LNCAP (cell line): ENCODE results near the gene RBFOX2.

Source experiments
- TF ChIP-seq, protein P1 (sequence below): fragments of 450-650 bp; IDR thresholded peaks from 2 replicates; pipeline ENCODE4 v1.5.1; 2017; ENCODE audit warnings: mild to moderate bottlenecking

RBFOX2 gene

DNA sequence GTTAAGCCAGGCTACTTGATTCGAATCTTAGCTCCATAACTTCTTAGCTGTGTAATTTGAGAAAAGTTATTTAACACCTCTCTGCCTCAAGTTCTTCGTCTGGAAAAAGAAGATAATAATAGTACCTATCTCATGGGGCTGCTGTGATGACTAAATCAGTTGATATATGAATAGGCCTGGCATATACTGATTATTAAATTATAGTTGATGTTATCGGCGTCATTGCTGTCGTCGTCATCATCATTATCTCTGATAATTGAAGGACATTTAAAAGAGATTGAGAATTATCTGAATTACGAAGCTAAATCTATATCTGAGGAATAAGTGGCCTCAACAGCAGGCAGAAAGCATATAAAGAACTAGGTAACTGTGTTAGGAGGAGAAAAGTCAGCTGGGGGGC is 165.9 kb downstream of the RBFOX2 start:
- TF ChIP-seq, protein P1, sequence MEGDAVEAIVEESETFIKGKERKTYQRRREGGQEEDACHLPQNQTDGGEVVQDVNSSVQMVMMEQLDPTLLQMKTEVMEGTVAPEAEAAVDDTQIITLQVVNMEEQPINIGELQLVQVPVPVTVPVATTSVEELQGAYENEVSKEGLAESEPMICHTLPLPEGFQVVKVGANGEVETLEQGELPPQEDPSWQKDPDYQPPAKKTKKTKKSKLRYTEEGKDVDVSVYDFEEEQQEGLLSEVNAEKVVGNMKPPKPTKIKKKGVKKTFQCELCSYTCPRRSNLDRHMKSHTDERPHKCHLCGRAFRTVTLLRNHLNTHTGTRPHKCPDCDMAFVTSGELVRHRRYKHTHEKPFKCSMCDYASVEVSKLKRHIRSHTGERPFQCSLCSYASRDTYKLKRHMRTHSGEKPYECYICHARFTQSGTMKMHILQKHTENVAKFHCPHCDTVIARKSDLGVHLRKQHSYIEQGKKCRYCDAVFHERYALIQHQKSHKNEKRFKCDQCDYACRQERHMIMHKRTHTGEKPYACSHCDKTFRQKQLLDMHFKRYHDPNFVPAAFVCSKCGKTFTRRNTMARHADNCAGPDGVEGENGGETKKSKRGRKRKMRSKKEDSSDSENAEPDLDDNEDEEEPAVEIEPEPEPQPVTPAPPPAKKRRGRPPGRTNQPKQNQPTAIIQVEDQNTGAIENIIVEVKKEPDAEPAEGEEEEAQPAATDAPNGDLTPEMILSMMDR: no peak

DNA sequence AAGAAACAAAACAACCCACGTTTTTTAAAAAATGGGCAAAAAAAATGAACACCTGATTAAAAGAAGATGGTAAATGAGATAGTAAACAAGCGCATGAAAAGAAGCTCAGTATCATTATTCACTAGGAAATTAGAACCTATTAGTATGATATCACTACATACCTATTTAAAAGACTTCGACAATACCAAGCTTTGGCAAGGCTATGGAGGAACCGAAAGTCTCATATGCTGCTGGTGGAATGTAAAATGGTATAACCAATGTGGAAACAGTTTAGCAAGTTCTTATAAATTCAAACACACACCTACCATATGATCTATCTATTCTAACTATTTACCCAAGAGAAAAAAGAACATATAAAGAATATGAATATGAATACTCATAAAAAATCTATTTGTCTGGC is 167.2 kb downstream of the RBFOX2 start:
- TF ChIP-seq, protein P1: no peak

DNA sequence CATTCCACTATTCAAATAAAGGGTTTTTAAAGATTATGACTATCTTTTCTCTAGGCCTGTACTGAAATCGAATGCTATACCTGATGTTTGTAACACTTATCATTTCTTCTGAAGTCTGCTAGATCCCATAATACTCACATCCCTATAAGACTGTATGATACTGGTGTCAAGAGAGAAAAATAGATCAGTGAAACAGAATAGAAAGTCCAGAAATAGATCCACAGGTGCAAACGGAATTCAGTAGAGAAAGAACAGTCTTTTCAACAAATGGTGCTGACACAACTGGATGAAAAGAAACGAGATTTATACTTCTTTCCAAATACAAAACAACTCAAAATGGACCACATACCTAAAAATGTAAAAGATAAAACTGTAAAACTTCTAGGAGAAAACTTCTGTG is 167.8 kb downstream of the RBFOX2 start:
- TF ChIP-seq, protein P1: no peak

DNA sequence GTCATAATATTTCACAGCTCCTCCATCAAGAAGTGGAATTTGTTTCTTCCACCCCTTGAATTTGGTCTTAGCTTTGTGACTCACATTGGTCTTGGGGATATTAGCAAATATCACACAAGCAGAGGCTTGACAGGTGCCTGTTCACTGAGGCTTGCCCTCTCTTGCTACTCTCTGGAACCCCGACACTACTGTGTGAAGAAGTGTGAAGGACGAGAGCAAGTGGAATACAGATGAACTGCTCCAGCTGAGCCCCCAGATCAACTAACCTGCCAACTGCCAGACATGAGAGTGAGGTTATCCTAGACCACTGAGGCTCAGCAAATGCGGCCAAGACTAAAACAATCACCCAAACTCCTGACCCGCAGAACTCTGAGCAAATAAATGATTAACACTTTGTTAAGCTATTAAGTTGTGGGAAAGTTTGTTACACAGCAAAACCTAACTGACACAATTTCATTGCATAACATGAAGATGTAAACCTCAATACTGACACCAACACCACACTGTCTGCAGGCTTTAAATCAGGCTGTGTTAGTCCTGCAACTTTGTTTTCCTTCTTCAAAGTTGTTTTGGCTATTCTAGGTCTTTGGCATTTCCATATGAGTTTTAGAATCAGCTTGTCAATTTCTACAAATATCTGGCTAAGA is 168.4 kb downstream of the RBFOX2 start:
- TF ChIP-seq, protein P1: no peak

DNA sequence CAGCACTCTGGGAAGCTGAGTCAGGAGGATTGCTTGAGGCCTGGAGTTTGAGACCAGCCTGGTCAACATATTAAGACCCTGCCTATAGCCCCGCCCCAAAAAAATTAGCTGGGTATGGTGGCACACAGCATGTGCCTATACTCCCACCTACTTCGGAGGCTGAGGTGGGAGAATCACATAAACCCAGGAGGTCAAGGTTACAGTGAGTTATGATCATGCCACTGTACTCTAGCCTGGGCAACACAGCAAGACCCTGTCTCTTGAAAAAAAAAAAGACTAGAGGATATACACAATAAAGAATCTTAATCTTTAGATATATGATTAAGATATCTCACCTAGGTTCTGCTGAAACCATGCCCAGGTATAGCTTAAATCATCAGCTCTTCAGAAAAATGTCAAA is 174.3 kb downstream of the RBFOX2 start:
- TF ChIP-seq, protein P1: no peak

DNA sequence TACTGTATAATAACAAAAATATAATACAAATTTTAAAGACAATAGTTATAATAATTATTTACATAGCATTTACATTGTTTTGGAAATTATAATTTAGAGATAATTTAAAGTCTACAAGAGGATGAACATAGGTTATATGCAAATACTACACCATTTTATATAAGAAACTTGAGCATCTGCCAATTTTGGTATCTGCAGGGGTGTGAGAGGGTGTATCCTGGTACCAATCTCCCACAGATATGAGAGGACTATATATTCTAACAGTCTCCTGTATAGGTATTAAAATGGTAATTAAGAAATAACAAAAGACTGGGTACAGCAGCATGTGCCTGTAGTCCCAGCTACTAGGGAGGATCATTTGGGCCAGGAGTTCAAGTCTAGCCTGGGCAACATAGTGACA is 176.5 kb downstream of the RBFOX2 start:
- TF ChIP-seq, protein P1: no peak

DNA sequence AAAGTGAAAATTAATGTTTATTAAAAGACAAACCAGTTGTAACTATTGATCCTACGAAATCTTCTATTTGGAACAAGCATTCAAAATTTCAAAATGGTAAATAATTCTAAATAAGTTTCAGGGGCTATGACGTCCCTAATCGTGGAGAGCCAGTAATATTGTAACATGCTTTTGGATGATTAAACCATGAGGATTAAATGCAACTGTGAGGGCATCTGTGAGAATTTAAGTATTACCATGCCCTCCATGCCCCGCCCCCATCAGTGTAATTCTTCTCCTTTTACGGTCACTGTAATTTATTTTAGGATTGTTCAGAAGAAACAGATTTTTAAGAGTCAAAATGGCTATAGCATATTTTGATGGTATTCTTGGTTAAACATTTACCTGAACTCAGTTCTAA is 177.8 kb downstream of the RBFOX2 start:
- TF ChIP-seq, protein P1: no peak

DNA sequence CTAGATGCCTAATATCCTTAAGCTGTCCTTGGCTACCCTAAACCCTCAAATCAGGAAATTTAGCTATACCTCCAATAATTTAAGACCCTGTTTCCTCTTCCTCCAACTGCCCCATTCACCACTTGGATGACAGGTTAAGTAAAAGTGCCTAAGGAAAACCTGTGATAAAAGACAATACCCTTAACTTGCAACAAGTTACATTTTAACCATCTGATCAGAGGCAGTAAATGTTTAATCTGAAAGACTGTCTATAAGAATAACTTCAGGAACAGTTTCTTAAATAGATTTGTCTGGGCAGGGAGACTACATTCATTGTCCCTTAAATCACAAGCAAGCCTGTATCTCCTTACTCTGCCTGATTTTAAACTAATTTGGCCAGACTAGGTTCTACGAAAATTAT is 181.8 kb downstream of the RBFOX2 start:
- TF ChIP-seq, protein P1: no peak
